K562 (cell line): ENCODE results near the gene NECAB2. TPM values are rescaled to one million over a fixed set of nuclear protein-coding genes. Genes with fewer than 3 reads are reported as not detected.

Experiments used
- ATAC-seq: fragments of 200-7000 bp; cut with Tn5 transposase; 3 replicates; pipeline ENCODE4 v1.9.1; 2020; ENCODE audit warnings: moderate library complexity
- BruUV-seq: library from RNA; stranded (reverse); fragments of 400-500 nt; replicated peaks from 2 replicates; lab custom pipeline; 2021; lab: Mats Ljungman, UMichigan
- CTCF ChIA-PET: fragments of 300-600 bp; formaldehyde crosslinking; extraction: SDS; loops from one replicate; lab custom pipeline; 2021; ENCODE audit warnings: low intra/inter-chr PET ratio; lab: Yijun Ruan, JAX
- POLR2A ChIA-PET: fragments of 300-600, 350-650 bp; sonication (Branson Sonifier 250); formaldehyde crosslinking; extraction: SDS; loops from one replicate; lab custom pipeline; 2021; ENCODE audit warnings: antibody characterized with exemption, inconsistent platforms; lab: Yijun Ruan, JAX
- DNase-seq, 4 experiments: peaks; one replicate each; pipeline versions ENCODE4 v3.0.0 to v3.0.0-alpha.2; 2011 to 2018; ENCODE audit warnings: low spot score in 3 of 4, mixed read lengths in 3 of 4; ENCODE audit errors: extremely low read depth in 1 of 4
- FAIRE-seq: peaks from 2 replicates; lab custom pipeline; 2011; peaks lifted over from hg19 to GRCh38; lab: Jason Lieb, UNC
- H2AFZ ChIP-seq: 2 replicates; pipeline ENCODE4 v1.6.0; 2011; ENCODE audit warnings: low read depth, low read length, control low read depth, inconsistent platforms
- H3K27ac ChIP-seq: fragments of 200-600 bp; 3 replicates; pipeline ENCODE4 v1.8.0; 2011; ENCODE audit warnings: low read depth, mild to moderate bottlenecking, control low read depth, inconsistent platforms, low read length, moderate library complexity, mixed read lengths; ENCODE audit errors: extremely low read depth
- H3K27me3 ChIP-seq, 2 experiments: fragments of 300-600 bp in 1 of 2; 2 replicates in 1 of 2; 3 replicates in 1 of 2; pipeline versions ENCODE4 v1.6.0 to v1.8.0; 2011; ENCODE audit warnings: inconsistent platforms in 2 of 2, low read length in 2 of 2, mild to moderate bottlenecking in 1 of 2, mixed read lengths in 1 of 2, moderate library complexity in 1 of 2; ENCODE audit not compliant: control insufficient read depth in 2 of 2, insufficient read depth in 2 of 2
- H3K36me3 ChIP-seq: fragments of 300-600 bp; 3 replicates; pipeline ENCODE4 v1.8.0; 2011; ENCODE audit warnings: mild to moderate bottlenecking, low read length, inconsistent platforms; ENCODE audit not compliant: control insufficient read depth, insufficient read depth
- H3K4me1 ChIP-seq, 2 experiments: fragments of 200-600 bp in 1 of 2; replicated peaks in 1 of 2; 2 replicates in 1 of 2; 3 replicates in 1 of 2; pipeline versions ENCODE4 v1.5.1 to v1.8.0; 2011; ENCODE audit warnings: inconsistent platforms in 2 of 2, low read length in 2 of 2, mild to moderate bottlenecking in 1 of 2, mixed read lengths in 1 of 2, moderate library complexity in 1 of 2; ENCODE audit not compliant: control insufficient read depth in 2 of 2, insufficient read depth in 2 of 2
- H3K4me2 ChIP-seq: 2 replicates; pipeline ENCODE4 v1.6.1; 2011; ENCODE audit warnings: low read length, control low read depth, inconsistent platforms, mixed read lengths; ENCODE audit not compliant: insufficient read depth
- H3K4me3 ChIP-seq: fragments of 200-600 bp; sonication (generic), shearing (Covaris generic); 2 replicates; pipeline ENCODE4 v1.5.1; 2016; ENCODE audit warnings: control low read depth, inconsistent platforms
- H3K79me2 ChIP-seq: fragments of 200-600 bp; 3 replicates; pipeline ENCODE4 v1.8.0; 2011; ENCODE audit warnings: low read length, inconsistent platforms; ENCODE audit not compliant: control insufficient read depth, insufficient read depth
- H3K9ac ChIP-seq, 2 experiments: 2 replicates each; pipeline versions ENCODE4 v1.6.0 to v1.6.1; 2011; ENCODE audit warnings: low read depth in 2 of 2, low read length in 2 of 2, control low read depth in 1 of 2, inconsistent platforms in 1 of 2, mild to moderate bottlenecking in 1 of 2, mixed read lengths in 1 of 2; ENCODE audit not compliant: insufficient read depth in 1 of 2
- H3K9me1 ChIP-seq: one replicate; pipeline ENCODE4 v1.6.0; 2011; ENCODE audit warnings: inconsistent platforms, mild to moderate bottlenecking, low read length, moderate library complexity; ENCODE audit not compliant: control insufficient read depth, insufficient read depth
- H3K9me3 ChIP-seq: replicated peaks from 2 replicates; pipeline ENCODE4 v1.5.1; 2011; ENCODE audit warnings: low read depth, low read length, inconsistent platforms; ENCODE audit not compliant: control insufficient read depth, insufficient read depth
- H4K20me1 ChIP-seq: replicated peaks from 2 replicates; pipeline ENCODE4 v1.6.1; 2011; ENCODE audit warnings: low read length, inconsistent platforms, mixed read lengths; ENCODE audit not compliant: control insufficient read depth, insufficient read depth
- BCOR ChIP-seq: fragments of 450-650 bp; IDR thresholded peaks from 2 replicates; pipeline ENCODE4 v1.6.1; 2016
- BHLHE40 ChIP-seq: IDR thresholded peaks from 2 replicates; pipeline ENCODE4 v1.6.1; 2011; ENCODE audit warnings: low read length, improper control_type of control experiment
- CCAR2 ChIP-seq: fragments of 200-400 bp; formaldehyde crosslinking; IDR thresholded peaks from 2 replicates; pipeline ENCODE4 v1.6.1; 2017; ENCODE audit warnings: mild to moderate bottlenecking, low read depth, low read length
- EZH2 ChIP-seq: IDR thresholded peaks from 2 replicates; pipeline ENCODE4 v1.6.1; 2012; ENCODE audit warnings: low read depth, mild to moderate bottlenecking, inconsistent platforms, low read length, borderline replicate concordance
- RERE ChIP-seq: sonication (generic); formaldehyde crosslinking; IDR thresholded peaks from 2 replicates; pipeline ENCODE4 v1.8.0; 2023; ENCODE audit warnings: missing genetic modification reagents, mild to moderate bottlenecking, borderline replicate concordance
- TAF7 ChIP-seq: fragments of 450-650 bp; IDR thresholded peaks from 2 replicates; pipeline ENCODE4 v1.6.1; 2016; ENCODE audit warnings: missing genetic modification characterization, missing compliant biosample characterization
- ZNF140 ChIP-seq: fragments of 250-450 bp; sonication (Bioruptor Pico); IDR thresholded peaks from 2 replicates; pipeline ENCODE4 v1.8.0; 2021; ENCODE audit warnings: moderate library complexity, mild to moderate bottlenecking, inconsistent platforms
- WGBS: fragments of 100-300 bp; shearing (Covaris generic); methylation state at CpG from one replicate; pipeline ENCODE4 v1.1.6; 2016; ENCODE audit warnings: low coverage, mixed read lengths; ENCODE audit not compliant: insufficient coverage; ENCODE audit errors: missing lambda C conversion rate; 5-methylcytosine and 5-hydroxymethylcytosine counted together
- in situ Hi-C: fragments of 300-500 bp; cut with MboI; formaldehyde crosslinking; loops from 4 replicates; pipeline ENCODE4 v1.15.0; 2018; ENCODE audit warnings: inconsistent platforms, mixed read lengths
- intact Hi-C: fragments of 100-400 bp; cut with micrococcal nuclease; formaldehyde crosslinking; loops from 2 replicates; pipeline ENCODE4 v1.14.2; 2022
- polyA plus RNA-seq, 8 experiments: library from polyadenylated mRNA; depleted of rRNA in 4 of 8; stranded (reverse) in 5 of 8; unstranded in 3 of 8; fragments of >200 nt; fragmentation: Nextera tagmentation in 2 of 8; fragmentation: Illumina TruSeq in 1 of 8; extraction: Ambion mirVana in 2 of 8; extraction: Trizol in 1 of 8; gene quantifications; 2 replicates each; pipeline versions ENCODE4 v1.2.1 to v1.2.3, GENCODE V29; 2011 to 2014; ENCODE audit warnings: inconsistent platforms in 1 of 8, missing spikeins in 1 of 8
- total RNA-seq, 7 experiments: library from RNA; depleted of rRNA in 6 of 7; stranded (reverse); fragments of >200 nt in 6 of 7; fragmentation: Illumina TruSeq in 2 of 7; extraction: Trizol in 2 of 7; gene quantifications; 2 replicates each; pipeline versions ENCODE4 v1.2.1 to v1.2.3, GENCODE V29; 2011 to 2021; ENCODE audit warnings: low replicate concordance in 1 of 7

NECAB2 gene
- total and polyA plus RNA-seq, 9 of the 15 experiments (the other 6 are each of a cell fraction or from before 2014, with no cell fraction given) = 0.03 to 0.28 TPM; not detected in 7

- Histone ChIP-seq H3K4me1 (peaks cover 2 to 5% of the 10 kb centered on the region in 2 experiments; a peak in 3 of 5 replicates), H3K4me2 (no peak overlapping the region), H3K9me1 (no peaks in the 10 kb centered on the region), H3K9ac (no peak overlapping the region), H4K20me1 (peaks cover 13% of the 10 kb centered on the region; the same call in 1 of the 2 replicates), H3K27me3 (peaks cover 64 to 88% of the 10 kb centered on the region in 2 experiments), H3K4me3 (no peak overlapping the region), H3K79me2 (no peaks in the 10 kb centered on the region), H2AFZ (no peak overlapping the region), H3K36me3 (no peaks in the 10 kb centered on the region), H3K27ac (no peak overlapping the region), H3K9me3 (no peaks in the 10 kb centered on the region)
- no peak for TF ChIP-seq TAF7 (tag)
- TF ChIP-seq BCOR = no peak
- TF ChIP-seq RERE (CRISPR knock-in tag) = no peak
- TF ChIP-seq ZNF140 (CRISPR knock-in tag) = no peak
- no peak for TF ChIP-seq BHLHE40
- no peak for TF ChIP-seq EZH2
- no peak for TF ChIP-seq CCAR2
- intact Hi-C loops = no loop called here
- no TSS peak for BruUV-seq
- ATAC-seq (no peak), FAIRE-seq (no peak), DNase-seq (no peak)
- CTCF ChIA-PET = no interaction called here
- POLR2A ChIA-PET = interaction anchor here (0.8 to 1.4 kb wide), 2 partner anchors 9 to 46 kb away, joined by 3 to 5 read pairs; no protein-coding TSS in a partner anchor
- in situ Hi-C loops = no loop called here
- WGBS = 3% methylated on average over 12 of the region's 13 CpGs
Observed at GRCh38 chr16:83994703-83995102, 26.7 kb downstream of the NECAB2 start.
